ENCODE data around the gene TPCN2.

Gene TPCN2

GRCh38 chr11:69014084-69014851, 34.5 kb upstream of the TPCN2 start:
- Histone ChIP-seq H4K20me1 (ENCODE audit: insufficient read depth, low read length) (peaks cover 9% of the 10 kb centered on the region), H3K4me2 (ENCODE audit: insufficient read depth, low read length) (no peak overlapping the region), H3K4me1 (ENCODE audit: insufficient read depth, low read length) (no peaks in the 10 kb centered on the region), H3K9me3 (ENCODE audit: insufficient read depth, low read length, severe bottlenecking) (no peaks in the 10 kb centered on the region), H2AFZ (ENCODE audit: low read depth, low read length) (no peak overlapping the region), H3K4me3 (ENCODE audit: low read depth in 1 of 2, low read length in 2 of 2) (no peak overlapping the region), H3K27me3 (ENCODE audit: insufficient read depth, low read length, poor library complexity) (peaks cover 21% of the 10 kb centered on the region), H3K9ac (ENCODE audit: low read depth, low read length) (no peak overlapping the region), H3K36me3 (ENCODE audit: insufficient read depth, low read length) (no peaks in the 10 kb centered on the region), H3K27ac (ENCODE audit: low read length) (no peak overlapping the region), H3K79me2 (ENCODE audit: insufficient read depth, low read length) (no peaks in the 10 kb centered on the region)
- TF ChIP-seq CTCF (IDR thresholded peaks at IDR 0.05; ENCODE audit: borderline replicate concordance, extremely low read depth, low read length, poor library complexity, severe bottlenecking) (no peak), EZH2 (IDR thresholded peaks at IDR 0.05; ENCODE audit: borderline replicate concordance, low read depth, low read length, severe bottlenecking) (no peak)
- DNase-seq (no peak), ATAC-seq (ENCODE audit: insufficient read depth, low read depth) (no peak)

GRCh38 chr11:69014898-69015549, 33.7 kb upstream of the TPCN2 start:
- Histone ChIP-seq H3K4me2 (ENCODE audit: insufficient read depth, low read length) (no peak overlapping the region), H4K20me1 (ENCODE audit: insufficient read depth, low read length) (peaks cover 9% of the 10 kb centered on the region), H3K27ac (ENCODE audit: low read length) (no peak overlapping the region), H3K4me3 (ENCODE audit: low read depth in 1 of 2, low read length in 2 of 2) (no peak overlapping the region), H3K4me1 (ENCODE audit: insufficient read depth, low read length) (no peaks in the 10 kb centered on the region), H2AFZ (ENCODE audit: low read depth, low read length) (no peak overlapping the region), H3K9me3 (ENCODE audit: insufficient read depth, low read length, severe bottlenecking) (no peaks in the 10 kb centered on the region), H3K27me3 (ENCODE audit: insufficient read depth, low read length, poor library complexity) (peaks cover 21% of the 10 kb centered on the region), H3K79me2 (ENCODE audit: insufficient read depth, low read length) (no peaks in the 10 kb centered on the region), H3K36me3 (ENCODE audit: insufficient read depth, low read length) (no peaks in the 10 kb centered on the region), H3K9ac (ENCODE audit: low read depth, low read length) (no peak overlapping the region)
- TF ChIP-seq CTCF (IDR thresholded peaks at IDR 0.05; ENCODE audit: borderline replicate concordance, extremely low read depth, low read length, poor library complexity, severe bottlenecking) (no peak), EZH2 (IDR thresholded peaks at IDR 0.05; ENCODE audit: borderline replicate concordance, low read depth, low read length, severe bottlenecking) (no peak)
- ATAC-seq (ENCODE audit: insufficient read depth, low read depth) (no peak), DNase-seq (no peak)

GRCh38 chr11:69017951-69018350, 30.8 kb upstream of the TPCN2 start:
- TF ChIP-seq EZH2 (IDR thresholded peaks at IDR 0.05; ENCODE audit: borderline replicate concordance, low read depth, low read length, severe bottlenecking) (no peak), CTCF (IDR thresholded peaks at IDR 0.05; ENCODE audit: borderline replicate concordance, extremely low read depth, low read length, poor library complexity, severe bottlenecking) (no peak)
- H4K20me1 ChIP-seq (ENCODE audit: insufficient read depth, low read length) = no peaks in the 10 kb centered on the region
- no peak for ATAC-seq (ENCODE audit: insufficient read depth, low read depth)
- no peaks in the 10 kb centered on the region for H3K36me3 ChIP-seq (ENCODE audit: insufficient read depth, low read length)
- no peaks in the 10 kb centered on the region for H3K4me1 ChIP-seq (ENCODE audit: insufficient read depth, low read length)
- H2AFZ ChIP-seq (ENCODE audit: low read depth, low read length) = no peak overlapping the region
- no peak for DNase-seq
- H3K27me3 ChIP-seq (ENCODE audit: insufficient read depth, low read length, poor library complexity) = no peaks in the 10 kb centered on the region
- H3K4me3 ChIP-seq (ENCODE audit: low read depth in 1 of 2, low read length in 2 of 2) = no peak overlapping the region
- H3K79me2 ChIP-seq (ENCODE audit: insufficient read depth, low read length) = no peaks in the 10 kb centered on the region
- no peak overlapping the region for H3K9ac ChIP-seq (ENCODE audit: low read depth, low read length)
- H3K27ac ChIP-seq (ENCODE audit: low read length) = no peak overlapping the region
- H3K4me2 ChIP-seq (ENCODE audit: insufficient read depth, low read length) = no peak overlapping the region
- H3K9me3 ChIP-seq (ENCODE audit: insufficient read depth, low read length, severe bottlenecking) = no peaks in the 10 kb centered on the region

Measured in DND-41 (cell line).